ENCODE results near the gene RNF112.

- TF ChIP-seq, protein P1, sequence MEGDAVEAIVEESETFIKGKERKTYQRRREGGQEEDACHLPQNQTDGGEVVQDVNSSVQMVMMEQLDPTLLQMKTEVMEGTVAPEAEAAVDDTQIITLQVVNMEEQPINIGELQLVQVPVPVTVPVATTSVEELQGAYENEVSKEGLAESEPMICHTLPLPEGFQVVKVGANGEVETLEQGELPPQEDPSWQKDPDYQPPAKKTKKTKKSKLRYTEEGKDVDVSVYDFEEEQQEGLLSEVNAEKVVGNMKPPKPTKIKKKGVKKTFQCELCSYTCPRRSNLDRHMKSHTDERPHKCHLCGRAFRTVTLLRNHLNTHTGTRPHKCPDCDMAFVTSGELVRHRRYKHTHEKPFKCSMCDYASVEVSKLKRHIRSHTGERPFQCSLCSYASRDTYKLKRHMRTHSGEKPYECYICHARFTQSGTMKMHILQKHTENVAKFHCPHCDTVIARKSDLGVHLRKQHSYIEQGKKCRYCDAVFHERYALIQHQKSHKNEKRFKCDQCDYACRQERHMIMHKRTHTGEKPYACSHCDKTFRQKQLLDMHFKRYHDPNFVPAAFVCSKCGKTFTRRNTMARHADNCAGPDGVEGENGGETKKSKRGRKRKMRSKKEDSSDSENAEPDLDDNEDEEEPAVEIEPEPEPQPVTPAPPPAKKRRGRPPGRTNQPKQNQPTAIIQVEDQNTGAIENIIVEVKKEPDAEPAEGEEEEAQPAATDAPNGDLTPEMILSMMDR (IDR thresholded peaks at IDR 0.05): no peak
- TF ChIP-seq POLR2A (IDR thresholded peaks at IDR 0.05): no peak
These were observed 8.0 kb upstream of the RNF112 start for GRCh38 chr17:19403021-19403420.

Measured in testis (tissue), 2 donors.